Measurements from ENCODE around the gene FOXO1.

The FOXO1 gene

GRCh38 chr13:40578055-40578454 lies 88.4 kb downstream of the FOXO1 start:
- DNase-seq (ENCODE audit: low read depth in 2 of 2) = no peak

DNA sequence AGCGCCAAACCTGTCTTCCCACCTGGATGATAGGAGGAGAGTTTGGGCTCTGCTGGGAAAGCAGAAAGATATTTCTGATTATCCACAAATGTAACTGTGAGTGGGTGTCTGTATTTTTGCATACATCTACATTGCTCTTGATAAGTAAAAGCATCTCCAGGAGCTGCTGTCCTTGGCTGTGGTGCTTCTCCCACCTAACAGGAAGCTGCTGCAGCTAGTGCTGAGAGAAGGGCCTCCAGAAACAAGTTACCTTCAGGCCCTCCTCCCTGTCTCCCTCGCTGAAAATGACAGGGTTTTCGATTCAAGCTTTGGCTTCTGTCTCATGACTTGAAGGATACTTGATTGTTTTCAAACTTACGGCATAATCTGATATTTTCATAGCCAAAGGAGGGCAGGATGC lies 90.1 kb downstream of the FOXO1 start:
- no peak for DNase-seq (ENCODE audit: low read depth in 2 of 2)

- DNase-seq (ENCODE audit: low read depth in 2 of 2) = no peak
Observed at GRCh38 chr13:40572961-40573360, 93.5 kb downstream of the FOXO1 start.

- no peak for DNase-seq (ENCODE audit: low read depth in 2 of 2)
Observed at GRCh38 chr13:40571338-40571963, 95.0 kb downstream of the FOXO1 start.

DNA sequence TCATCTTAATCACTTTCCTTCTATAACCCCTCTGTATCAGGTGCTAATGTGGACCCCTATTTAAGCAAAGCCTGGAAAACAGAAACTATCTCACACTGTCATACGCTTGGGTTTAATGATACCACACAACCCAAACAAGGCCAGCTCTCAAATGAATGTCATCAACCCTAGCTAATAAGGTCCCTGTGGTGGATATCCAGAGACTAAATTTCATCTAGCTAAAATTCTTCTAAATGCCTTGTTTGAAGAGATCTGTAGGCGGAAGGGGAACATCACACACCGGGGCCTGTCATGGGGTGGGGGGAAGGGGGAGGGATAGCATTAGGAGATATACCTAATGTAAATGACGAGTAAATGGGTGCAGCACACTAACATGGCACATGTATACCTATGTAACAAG lies 95.5 kb downstream of the FOXO1 start:
- no peak for DNase-seq (ENCODE audit: low read depth in 2 of 2)

DNA sequence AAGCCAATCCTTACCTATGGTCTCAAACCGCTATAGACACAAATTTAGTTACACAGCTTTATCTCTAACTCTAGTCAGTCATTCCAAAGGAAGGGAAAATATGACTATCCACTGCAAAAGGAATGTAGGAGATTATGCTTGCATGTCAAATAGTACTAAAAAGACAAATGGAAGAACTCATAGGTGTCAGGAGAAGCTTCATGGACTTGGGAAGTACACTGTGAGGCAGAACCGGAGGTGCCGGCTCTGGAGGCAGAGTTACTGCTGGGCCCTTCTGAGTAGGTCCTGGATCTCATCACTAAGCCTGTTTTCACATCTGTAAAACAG lies 97.5 kb downstream of the FOXO1 start:
- DNase-seq (ENCODE audit: low read depth in 2 of 2) = no peak

DNA sequence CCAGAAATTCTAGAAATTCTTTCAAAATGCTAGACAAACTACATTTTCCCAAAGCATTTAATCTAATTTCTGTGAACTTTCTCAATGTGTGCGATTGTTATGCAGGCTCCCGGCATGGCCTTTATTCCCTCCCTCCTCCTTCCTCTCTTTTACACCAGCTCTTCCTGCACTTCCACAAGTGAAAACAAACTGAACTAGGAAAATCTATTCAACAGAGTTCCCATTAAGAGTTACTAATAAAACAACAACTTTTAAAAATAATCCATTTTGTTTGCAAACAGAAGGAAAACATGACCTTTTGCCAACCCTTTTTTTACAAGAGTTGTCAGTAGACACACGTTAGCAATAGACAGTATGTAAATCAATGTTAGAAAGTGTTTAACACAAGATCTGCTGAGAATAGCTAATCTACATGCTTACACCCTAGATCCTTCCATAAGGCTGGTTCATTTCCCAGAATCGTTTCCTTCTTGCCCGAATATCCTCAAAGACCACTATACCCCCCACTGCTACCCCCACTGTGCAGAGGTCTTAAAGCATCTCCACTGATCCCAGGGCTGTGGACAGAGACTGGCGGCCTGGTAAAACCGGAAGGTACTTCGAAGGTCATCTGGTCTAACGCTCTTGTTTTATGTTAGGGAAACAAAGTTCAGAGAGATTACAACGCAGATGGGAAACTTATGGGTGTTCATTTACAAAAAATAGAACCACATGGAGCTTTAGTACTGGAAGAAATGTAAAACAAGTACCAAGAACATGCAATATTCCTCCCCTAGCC lies 98.0 kb downstream of the FOXO1 start:
- no peak for DNase-seq (ENCODE audit: low read depth in 2 of 2)

GRCh38 chr13:40566811-40567210 lies 99.6 kb downstream of the FOXO1 start:
- no peak for DNase-seq (ENCODE audit: low read depth in 2 of 2)

GRCh38 chr13:40565282-40566148 lies 100.9 kb downstream of the FOXO1 start:
- DNase-seq (ENCODE audit: low read depth in 2 of 2) = no peak

DNA sequence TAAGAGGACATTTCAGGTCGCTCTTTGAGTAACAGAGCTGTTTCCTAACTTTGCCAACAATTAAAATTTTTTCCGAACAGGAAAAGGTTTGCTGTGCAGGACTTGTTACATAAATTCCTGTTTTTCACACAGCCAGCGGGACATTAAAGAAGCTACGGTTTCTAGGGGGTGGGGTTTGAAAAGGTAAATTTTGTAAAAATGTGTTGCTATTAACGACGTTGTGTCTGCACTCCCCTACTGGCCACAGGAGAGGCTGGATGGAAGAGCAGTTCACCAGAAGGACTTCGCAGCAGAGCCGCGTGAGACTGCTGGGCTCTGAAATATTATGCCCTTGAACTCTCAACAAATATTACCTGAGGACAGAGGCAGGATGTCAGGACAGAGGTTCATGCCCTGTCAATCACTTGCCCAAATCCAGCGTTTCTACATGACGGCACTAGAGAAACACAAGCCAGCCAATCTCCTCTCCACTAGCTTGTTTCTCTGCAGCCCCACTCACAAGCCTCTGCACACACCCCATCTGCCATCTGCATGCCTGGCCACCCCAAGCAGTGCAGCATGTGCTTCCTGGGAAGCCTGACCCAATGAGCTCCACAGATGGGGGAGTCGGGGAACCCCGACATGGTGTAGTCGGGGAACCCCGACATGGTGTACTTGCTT lies 102.0 kb downstream of the FOXO1 start:
- DNase-seq (ENCODE audit: low read depth in 2 of 2) = no peak

- DNase-seq (ENCODE audit: low read depth in 2 of 2) = no peak
Observed at GRCh38 chr13:40563350-40564125, 102.9 kb downstream of the FOXO1 start.

GRCh38 chr13:40562975-40563349 lies 103.5 kb downstream of the FOXO1 start:
- no peak for DNase-seq (ENCODE audit: low read depth in 2 of 2)

DNA sequence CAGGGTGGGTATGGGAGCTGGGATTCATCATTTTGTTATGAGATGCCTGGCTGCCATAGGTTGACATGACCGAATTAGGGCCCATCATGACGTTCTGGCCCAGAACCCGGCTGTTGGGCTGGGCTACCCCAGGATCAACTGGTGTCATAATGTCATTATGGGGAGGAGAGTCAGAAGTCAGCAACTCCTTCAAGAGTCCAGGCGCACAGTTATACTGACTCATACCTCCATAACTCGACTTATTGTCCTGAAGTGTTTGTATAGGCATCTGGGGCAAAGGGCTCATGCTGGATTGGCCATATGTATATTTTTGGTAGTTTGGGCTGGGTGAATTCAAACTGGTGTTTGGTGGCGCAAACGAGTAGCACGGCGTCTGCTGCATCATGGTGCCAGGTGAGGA lies 106.5 kb downstream of the FOXO1 start:
- no peak for DNase-seq (ENCODE audit: low read depth in 2 of 2)

DNA sequence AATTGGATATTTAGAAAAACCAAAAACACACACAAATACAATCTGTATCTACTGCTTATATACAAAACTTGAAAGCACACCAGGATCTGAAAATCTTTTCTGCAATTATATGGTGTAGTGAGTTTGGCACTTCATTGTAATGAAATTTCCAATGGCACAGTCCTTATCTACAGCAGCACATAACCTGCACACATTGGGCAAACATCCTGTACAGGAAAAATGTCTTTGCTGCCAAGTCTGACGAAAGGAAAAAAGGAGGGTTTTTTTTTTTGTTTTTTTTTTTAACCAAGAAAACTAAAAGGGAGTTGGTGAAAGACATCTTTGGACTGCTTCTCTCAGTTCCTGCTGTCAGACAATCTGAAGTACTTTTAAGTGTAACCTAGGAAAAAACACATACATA lies 107.8 kb downstream of the FOXO1 start:
- no peak for DNase-seq (ENCODE audit: low read depth in 2 of 2)

GRCh38 chr13:40556453-40556852 lies 110.0 kb downstream of the FOXO1 start:
- DNase-seq (ENCODE audit: low read depth in 2 of 2) = no peak

- no peak for DNase-seq (ENCODE audit: low read depth in 2 of 2)
Observed at GRCh38 chr13:40553356-40553755, 113.1 kb downstream of the FOXO1 start.

- no peak for DNase-seq (ENCODE audit: low read depth in 2 of 2)
Observed at GRCh38 chr13:40552895-40553294, 113.5 kb downstream of the FOXO1 start.

DNA sequence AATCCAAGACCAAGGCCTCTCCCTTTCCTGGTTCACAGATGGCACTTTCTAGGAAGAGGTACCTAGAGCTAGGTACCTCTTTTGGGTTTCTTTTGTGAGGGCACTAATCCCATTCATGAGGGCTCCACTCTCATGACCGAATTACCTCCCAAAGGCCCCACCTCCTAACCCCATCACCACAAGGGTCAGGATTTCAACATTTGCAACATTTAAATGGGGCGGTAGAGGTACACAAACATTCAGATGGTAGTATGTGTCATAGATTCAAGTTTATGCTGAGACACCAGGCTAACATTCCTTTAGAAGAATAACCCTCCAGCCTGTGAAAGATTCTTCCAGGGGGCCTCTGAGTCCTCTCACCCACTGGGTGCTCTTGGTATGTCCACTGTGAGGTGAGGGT lies 116.3 kb downstream of the FOXO1 start:
- no peak for DNase-seq (ENCODE audit: low read depth in 2 of 2)

DNA sequence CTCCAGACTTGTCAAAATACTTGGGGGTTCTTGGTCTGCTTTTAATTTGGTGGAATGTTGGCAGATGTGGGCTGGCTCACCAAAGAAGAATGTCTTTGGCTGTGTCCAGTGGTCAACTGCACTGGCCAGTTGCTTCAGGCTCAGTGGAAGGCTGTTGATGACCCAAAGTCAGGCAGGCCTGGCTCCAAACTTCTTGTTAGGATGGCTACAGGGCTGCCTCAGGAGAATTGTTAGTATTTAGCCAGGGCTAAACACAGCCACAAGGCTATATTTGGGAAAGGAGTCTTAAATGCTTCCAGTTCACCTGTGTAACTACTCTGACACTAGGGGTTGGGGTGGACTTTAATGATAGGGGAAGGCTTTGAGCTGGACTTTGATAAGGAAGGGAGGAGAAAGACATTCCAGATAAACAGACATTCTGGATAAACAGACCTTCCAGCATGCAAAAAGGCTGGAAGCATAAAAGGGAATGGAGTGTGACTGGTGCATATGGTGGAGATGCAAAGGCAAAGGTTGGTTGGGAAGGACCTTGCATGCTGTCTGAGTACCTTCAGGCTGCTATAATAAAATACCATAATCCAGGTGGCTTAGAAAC lies 116.8 kb downstream of the FOXO1 start:
- no peak for DNase-seq (ENCODE audit: low read depth in 2 of 2)

GRCh38 chr13:40547591-40548315 lies 118.7 kb downstream of the FOXO1 start:
- no peak for DNase-seq (ENCODE audit: low read depth in 2 of 2)

Data from activated CD8-positive, alpha-beta memory T cell treated with anti-CD3 and anti-CD28 coated beads for 4 hours (primary cell).